ENCODE measurements around the gene MTUS2. TPM values are rescaled to one million over a fixed set of nuclear protein-coding genes. Genes with fewer than 3 reads are reported as not detected.

The MTUS2 gene
- total RNA-seq, 5 donors from 2014 or later (not counting 1 experiment from before 2014, with no cell fraction given) = 0.05 to 0.28 (median 0.12) TPM

- Mint-ChIP-seq H3K4me3 (no peak overlapping the region), H3K4me1 (no peaks in the 10 kb centered on the region), H3K9me3 (peaks cover 4 to 21% (median 12%) of the 10 kb centered on the region in 3 donors), H3K27me3 (peaks cover 0 to 4% of the 10 kb centered on the region in 2 donors), H3K36me3 (no peaks in the 10 kb centered on the region), H3K27ac (no peak overlapping the region)
- ChIA-PET POLR2A (no interaction called here), CTCF (no interaction called here)
- no peak overlapping the region for H3K27ac ChIP-seq (ENCODE audit: low read length)
- H3K36me3 ChIP-seq (ENCODE audit: control insufficient read depth in 2 of 2, extremely low read depth in 1 of 2, insufficient read depth in 1 of 2, low read length in 1 of 2) = no peaks in the 10 kb centered on the region
- no peaks in the 10 kb centered on the region for H3K4me1 ChIP-seq (ENCODE audit: control insufficient read depth in 1 of 2, extremely low read depth in 1 of 2, insufficient read depth in 2 of 2, low read length in 2 of 2)
- H3K4me3 ChIP-seq (ENCODE audit: control insufficient read depth in 1 of 2, extremely low read depth in 1 of 2, low read length in 1 of 2) = no peak overlapping the region
- ATAC-seq (replicated peaks in 1 of 4) (no peak), DNase-seq (no peak)
- H3K9me3 ChIP-seq = no peaks in the 10 kb centered on the region
- peaks cover 0 to 4% of the 10 kb centered on the region in 2 experiments for H3K27me3 ChIP-seq (replicated peaks in 1 of 2; ENCODE audit: control insufficient read depth in 2 of 2, extremely low read depth in 1 of 2, insufficient read depth in 2 of 2, low read length in 1 of 2)
- WGBS (ENCODE audit: insufficient coverage) = no CpG with 5 or more reads among the region's 4 CpGs
Measured at GRCh38 chr13:28877408-28877807, 57.3 kb downstream of the MTUS2 start.

- WGBS (ENCODE audit: insufficient coverage) = 45% methylated on average over 4 of the region's 4 CpGs
- peaks cover 0 to 4% of the 10 kb centered on the region in 2 experiments for H3K27me3 ChIP-seq (replicated peaks in 1 of 2; ENCODE audit: control insufficient read depth in 2 of 2, extremely low read depth in 1 of 2, insufficient read depth in 2 of 2, low read length in 1 of 2)
- no peaks in the 10 kb centered on the region for H3K4me1 ChIP-seq (ENCODE audit: control insufficient read depth in 1 of 2, extremely low read depth in 1 of 2, insufficient read depth in 2 of 2, low read length in 2 of 2)
- Mint-ChIP-seq H3K27me3 (peaks cover 0 to 5% of the 10 kb centered on the region in 2 donors), H3K4me1 (no peaks in the 10 kb centered on the region), H3K4me3 (no peak overlapping the region), H3K9me3 (peaks cover 0 to 1% (median 0%) of the 10 kb centered on the region in 3 donors), H3K36me3 (no peaks in the 10 kb centered on the region), H3K27ac (no peak overlapping the region)
- DNase-seq (no peak), ATAC-seq (replicated peaks in 1 of 4) (no peak)
- H3K4me3 ChIP-seq (ENCODE audit: control insufficient read depth in 1 of 2, extremely low read depth in 1 of 2, low read length in 1 of 2) = no peak overlapping the region
- H3K27ac ChIP-seq (ENCODE audit: low read length) = no peak overlapping the region
- ChIA-PET CTCF (no interaction called here), POLR2A (no interaction called here)
- no peaks in the 10 kb centered on the region for H3K36me3 ChIP-seq (ENCODE audit: control insufficient read depth in 2 of 2, extremely low read depth in 1 of 2, insufficient read depth in 1 of 2, low read length in 1 of 2)
- no peaks in the 10 kb centered on the region for H3K9me3 ChIP-seq
Measured at GRCh38 chr13:28885181-28885580, 65.0 kb downstream of the MTUS2 start.

- DNase-seq (no peak), ATAC-seq (replicated peaks in 1 of 4) (no peak)
- Mint-ChIP-seq H3K27ac (no peak overlapping the region), H3K4me1 (no peaks in the 10 kb centered on the region), H3K4me3 (no peak overlapping the region), H3K36me3 (no peaks in the 10 kb centered on the region), H3K9me3 (no peaks in the 10 kb centered on the region), H3K27me3 (peaks cover 6 to 7% of the 10 kb centered on the region in 2 donors)
- Histone ChIP-seq H3K36me3 (ENCODE audit: control insufficient read depth in 2 of 2, extremely low read depth in 1 of 2, insufficient read depth in 1 of 2, low read length in 1 of 2) (no peaks in the 10 kb centered on the region), H3K27me3 (replicated peaks in 1 of 2; ENCODE audit: control insufficient read depth in 2 of 2, extremely low read depth in 1 of 2, insufficient read depth in 2 of 2, low read length in 1 of 2) (no peaks in the 10 kb centered on the region), H3K9me3 (no peaks in the 10 kb centered on the region), H3K4me3 (ENCODE audit: control insufficient read depth in 1 of 2, extremely low read depth in 1 of 2, low read length in 1 of 2) (no peak overlapping the region), H3K4me1 (ENCODE audit: control insufficient read depth in 1 of 2, extremely low read depth in 1 of 2, insufficient read depth in 2 of 2, low read length in 2 of 2) (no peaks in the 10 kb centered on the region), H3K27ac (ENCODE audit: low read length) (no peak overlapping the region)
- ChIA-PET CTCF (no interaction called here), POLR2A (no interaction called here)
- WGBS (ENCODE audit: insufficient coverage) = 17% methylated on average over 1 of the region's 6 CpGs
Measured at GRCh38 chr13:28889086-28889732, 69.1 kb downstream of the MTUS2 start.

DNA sequence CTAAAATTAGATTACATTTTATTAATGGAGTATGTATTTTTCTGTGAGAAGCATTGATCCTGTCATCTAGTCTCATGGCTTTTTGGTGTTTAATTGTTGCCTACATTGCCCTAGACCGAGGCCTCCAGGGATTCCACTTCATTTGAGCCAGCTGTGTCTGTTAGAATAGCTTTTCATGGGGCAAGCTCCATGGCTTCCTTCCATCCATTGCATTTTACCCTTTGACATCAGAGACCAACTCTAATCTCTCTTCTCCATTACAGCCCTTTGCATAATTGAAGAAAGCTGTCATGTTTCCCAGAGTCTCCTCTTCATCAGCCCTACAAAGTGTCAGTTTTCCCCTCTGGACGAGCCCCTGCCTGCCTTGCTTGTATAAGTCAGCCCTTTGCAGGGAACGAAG is 70.6 kb downstream of the MTUS2 start:
- H3K4me1 ChIP-seq (ENCODE audit: control insufficient read depth in 1 of 2, extremely low read depth in 1 of 2, insufficient read depth in 2 of 2, low read length in 2 of 2) = no peaks in the 10 kb centered on the region
- Mint-ChIP-seq H3K4me1 (no peaks in the 10 kb centered on the region), H3K27me3 (peaks cover 6 to 7% of the 10 kb centered on the region in 2 donors), H3K36me3 (no peaks in the 10 kb centered on the region), H3K9me3 (no peaks in the 10 kb centered on the region), H3K4me3 (no peak overlapping the region), H3K27ac (no peak overlapping the region)
- no peak overlapping the region for H3K4me3 ChIP-seq (ENCODE audit: control insufficient read depth in 1 of 2, extremely low read depth in 1 of 2, low read length in 1 of 2)
- DNase-seq = no peak
- ChIA-PET POLR2A (no interaction called here), CTCF (interaction anchor here in 1 of 2 donors (0.6 kb wide), 1 partner anchor 162 kb away, joined by 3 read pairs; no protein-coding TSS in a partner anchor)
- no peaks in the 10 kb centered on the region for H3K9me3 ChIP-seq
- no peaks in the 10 kb centered on the region for H3K36me3 ChIP-seq (ENCODE audit: control insufficient read depth in 2 of 2, extremely low read depth in 1 of 2, insufficient read depth in 1 of 2, low read length in 1 of 2)
- no peak overlapping the region for H3K27ac ChIP-seq (ENCODE audit: low read length)
- WGBS (ENCODE audit: insufficient coverage) = 61% methylated on average over 2 of the region's 3 CpGs
- no peaks in the 10 kb centered on the region for H3K27me3 ChIP-seq (replicated peaks in 1 of 2; ENCODE audit: control insufficient read depth in 2 of 2, extremely low read depth in 1 of 2, insufficient read depth in 2 of 2, low read length in 1 of 2)
- ATAC-seq (replicated peaks in 1 of 4) = no peak

DNA sequence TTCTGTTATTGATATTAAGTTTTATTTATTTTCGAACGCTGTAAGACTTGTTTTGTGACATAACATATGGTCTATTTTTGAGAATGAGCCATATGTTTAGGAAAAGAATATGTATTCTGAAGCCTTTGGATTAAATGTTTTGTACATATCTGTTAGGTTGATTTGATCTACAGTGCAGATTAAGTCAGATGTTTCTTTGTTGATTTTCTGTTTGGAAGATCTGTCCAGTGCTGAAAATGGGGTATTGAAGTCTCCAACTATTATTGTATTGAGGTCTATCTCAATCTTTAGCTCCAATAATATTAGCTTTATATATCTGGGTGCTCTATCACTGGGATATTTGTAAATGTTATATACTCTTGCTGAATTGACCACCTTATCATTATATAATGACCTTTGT is 97.9 kb downstream of the MTUS2 start:
- Histone ChIP-seq H3K4me1 (ENCODE audit: control insufficient read depth in 1 of 2, extremely low read depth in 1 of 2, insufficient read depth in 2 of 2, low read length in 2 of 2) (no peaks in the 10 kb centered on the region), H3K27ac (ENCODE audit: low read length) (no peak overlapping the region), H3K9me3 (no peaks in the 10 kb centered on the region), H3K4me3 (ENCODE audit: control insufficient read depth in 1 of 2, extremely low read depth in 1 of 2, low read length in 1 of 2) (no peak overlapping the region), H3K27me3 (replicated peaks in 1 of 2; ENCODE audit: control insufficient read depth in 2 of 2, extremely low read depth in 1 of 2, insufficient read depth in 2 of 2, low read length in 1 of 2) (peaks cover 0 to 2% of the 10 kb centered on the region in 2 experiments), H3K36me3 (ENCODE audit: control insufficient read depth in 2 of 2, extremely low read depth in 1 of 2, insufficient read depth in 1 of 2, low read length in 1 of 2) (no peaks in the 10 kb centered on the region)
- ATAC-seq (replicated peaks in 1 of 4) (no peak), DNase-seq (no peak)
- H3K27me3 Mint-ChIP-seq = peaks cover 2 to 3% of the 10 kb centered on the region in 2 donors
- WGBS (ENCODE audit: insufficient coverage) = 81% methylated on average over 2 of the region's 2 CpGs
- ChIA-PET POLR2A (no interaction called here), CTCF (no interaction called here)
- no peaks in the 10 kb centered on the region for H3K4me1 Mint-ChIP-seq
- H3K27ac Mint-ChIP-seq = no peak overlapping the region
- H3K4me3 Mint-ChIP-seq = no peak overlapping the region
- peaks cover 26 to 48% (median 33%) of the 10 kb centered on the region in 3 donors for H3K9me3 Mint-ChIP-seq
- no peaks in the 10 kb centered on the region for H3K36me3 Mint-ChIP-seq

DNA sequence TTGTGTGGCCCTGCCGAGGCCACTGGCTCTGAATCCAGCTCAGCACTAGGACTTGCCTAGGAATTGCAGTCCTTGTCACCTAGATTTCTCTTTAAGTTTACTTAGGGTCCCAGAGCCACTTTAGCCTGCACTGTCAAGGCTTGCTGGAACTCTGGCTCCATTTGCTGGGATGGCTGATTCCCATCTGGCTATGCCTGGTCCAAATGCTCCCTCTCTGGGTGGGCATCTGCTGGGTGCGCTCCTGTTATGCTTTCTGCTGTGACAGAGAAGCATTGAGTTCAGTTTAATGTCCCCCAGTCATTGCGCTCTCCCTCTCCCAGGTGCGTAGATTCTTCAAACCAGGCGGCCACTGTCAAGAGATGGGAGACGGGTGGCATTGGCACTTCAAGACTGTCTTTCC is 102.2 kb downstream of the MTUS2 start:
- H3K36me3 Mint-ChIP-seq = no peaks in the 10 kb centered on the region
- ATAC-seq (replicated peaks in 1 of 4) (no peak), DNase-seq (no peak)
- H3K4me1 Mint-ChIP-seq = no peaks in the 10 kb centered on the region
- H3K27ac Mint-ChIP-seq = no peak overlapping the region
- H3K27me3 Mint-ChIP-seq = peaks cover 3 to 8% of the 10 kb centered on the region in 2 donors
- H3K9me3 Mint-ChIP-seq = peaks cover 11 to 19% (median 13%) of the 10 kb centered on the region in 3 donors
- no peak overlapping the region for H3K27ac ChIP-seq (ENCODE audit: low read length)
- H3K4me1 ChIP-seq (ENCODE audit: control insufficient read depth in 1 of 2, extremely low read depth in 1 of 2, insufficient read depth in 2 of 2, low read length in 2 of 2) = no peaks in the 10 kb centered on the region
- CTCF ChIA-PET = no interaction called here
- H3K4me3 ChIP-seq (ENCODE audit: control insufficient read depth in 1 of 2, extremely low read depth in 1 of 2, low read length in 1 of 2) = no peak overlapping the region
- H3K36me3 ChIP-seq (ENCODE audit: control insufficient read depth in 2 of 2, extremely low read depth in 1 of 2, insufficient read depth in 1 of 2, low read length in 1 of 2) = no peaks in the 10 kb centered on the region
- H3K27me3 ChIP-seq (replicated peaks in 1 of 2; ENCODE audit: control insufficient read depth in 2 of 2, extremely low read depth in 1 of 2, insufficient read depth in 2 of 2, low read length in 1 of 2) = peaks cover 0 to 2% of the 10 kb centered on the region in 2 experiments
- POLR2A ChIA-PET = no interaction called here
- H3K4me3 Mint-ChIP-seq = no peak overlapping the region
- no peaks in the 10 kb centered on the region for H3K9me3 ChIP-seq
- 92% methylated on average over 2 of the region's 6 CpGs for WGBS (ENCODE audit: insufficient coverage)

Measured in T-cell (primary cell).